Measurements from ENCODE around the gene LRFN4. TPM values are rescaled to one million over a fixed set of nuclear protein-coding genes. Genes with fewer than 3 reads are reported as not detected.

Gene LRFN4
- polyA plus RNA-seq, 3 donors, result 1.0 to 7.7 (median 1.7) TPM

DNA sequence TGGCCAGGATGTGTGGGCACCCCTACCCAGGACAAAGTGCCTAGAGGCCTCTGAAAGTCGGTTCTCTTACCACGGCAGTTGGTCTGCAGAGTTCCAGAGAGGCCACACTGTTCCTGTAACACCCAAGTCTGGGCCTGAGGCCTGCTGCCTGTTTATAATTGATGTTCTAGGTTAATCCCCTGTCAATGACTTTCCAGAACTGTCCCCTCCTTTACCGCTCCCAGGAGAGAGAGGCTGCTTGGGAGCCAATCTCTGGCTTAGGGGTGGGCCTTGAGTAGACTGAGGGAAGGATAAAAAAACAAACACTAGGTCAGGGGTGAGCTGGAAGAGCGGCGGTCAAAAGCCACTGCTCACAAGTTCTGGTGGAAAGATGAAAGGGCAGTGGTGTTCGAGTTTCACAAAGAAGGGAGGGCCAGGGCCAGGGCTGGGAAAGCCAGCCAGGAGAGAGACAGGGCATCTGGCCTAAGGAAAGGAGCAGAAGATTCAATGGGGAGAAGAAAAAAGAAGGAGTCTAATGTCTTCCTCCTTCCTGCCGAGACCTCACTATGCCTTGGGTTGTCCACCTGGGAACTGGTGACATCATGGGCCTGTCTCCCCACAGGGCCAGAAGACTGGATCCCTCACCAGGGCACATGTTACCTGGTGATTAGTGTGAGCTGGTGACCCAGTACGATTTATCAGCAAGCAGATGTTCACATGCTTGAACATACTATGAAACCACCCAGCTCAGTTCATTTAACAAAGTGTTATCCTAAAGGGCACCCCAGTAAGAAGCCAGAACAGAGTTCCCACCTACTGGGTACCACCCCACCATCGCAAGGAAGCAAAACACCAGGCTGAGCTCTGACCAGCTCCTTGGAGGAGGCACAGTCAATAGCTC, 51.1 kb downstream of the LRFN4 start:
- H3K9ac ChIP-seq (ENCODE audit: insufficient read depth, low read length, poor library complexity, severe bottlenecking), result no peak overlapping the region
- 98% methylated on average over 5 of the region's 9 CpGs for WGBS (ENCODE audit: insufficient coverage)
- peak overlapping the region in 1 of 7 donors; percentile 11 for H3K27ac Mint-ChIP-seq

DNA sequence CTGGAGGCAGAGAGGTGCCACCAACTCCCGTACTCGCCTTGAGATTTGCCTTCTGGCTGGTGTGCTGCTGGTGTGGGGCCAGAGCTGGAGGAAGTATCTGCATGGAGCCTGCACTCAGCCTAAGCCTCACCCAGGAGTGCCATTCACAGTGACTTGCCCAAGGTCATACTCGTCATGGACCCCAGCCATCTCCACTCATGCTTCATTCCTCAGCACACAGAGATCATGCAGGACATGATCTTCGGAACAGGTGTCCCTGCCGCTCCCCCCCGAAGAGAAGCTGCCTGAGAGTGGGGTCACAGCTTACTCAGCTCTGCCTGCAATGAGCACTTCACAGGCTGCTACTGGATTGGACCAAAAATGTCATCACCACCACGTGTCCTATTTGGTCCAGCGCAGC, 52.3 kb downstream of the LRFN4 start:
- no peak overlapping the region for H3K9ac ChIP-seq (ENCODE audit: insufficient read depth, low read length, poor library complexity, severe bottlenecking)
- no peaks in the 10 kb centered on the region for H3K27me3 ChIP-seq (ENCODE audit: control insufficient read depth in 2 of 2, insufficient read depth in 2 of 2, low read length in 2 of 2)
- no peak overlapping the region for H2AFZ ChIP-seq (ENCODE audit: insufficient read depth, low read depth, low read length, poor library complexity, severe bottlenecking)
- H3K36me3 ChIP-seq (replicated peaks in 1 of 2; ENCODE audit: control insufficient read depth in 1 of 2, insufficient read depth in 2 of 2, low read length in 2 of 2), result no peaks in the 10 kb centered on the region
- no peaks in the 10 kb centered on the region for H3K4me1 ChIP-seq (ENCODE audit: control insufficient read depth in 1 of 2, insufficient read depth in 2 of 2, low read length in 2 of 2)
- H3K9me3 ChIP-seq (replicated peaks in 1 of 2; ENCODE audit: control insufficient read depth in 1 of 2, insufficient read depth in 1 of 2, low read length in 2 of 2), result no peaks in the 10 kb centered on the region
- H3K9me3 Mint-ChIP-seq, result no peaks in the 10 kb centered on the region
- WGBS (ENCODE audit: insufficient coverage), result 95% methylated on average over 8 of the region's 8 CpGs
- no peak overlapping the region for H3K4me2 ChIP-seq (replicated peaks; ENCODE audit: extremely low read depth, low read length, poor library complexity, severe bottlenecking)
- H3K79me2 ChIP-seq (ENCODE audit: insufficient read depth, low read length), result no peaks in the 10 kb centered on the region
- DNase-seq, result no peak
- TF ChIP-seq, protein P1, sequence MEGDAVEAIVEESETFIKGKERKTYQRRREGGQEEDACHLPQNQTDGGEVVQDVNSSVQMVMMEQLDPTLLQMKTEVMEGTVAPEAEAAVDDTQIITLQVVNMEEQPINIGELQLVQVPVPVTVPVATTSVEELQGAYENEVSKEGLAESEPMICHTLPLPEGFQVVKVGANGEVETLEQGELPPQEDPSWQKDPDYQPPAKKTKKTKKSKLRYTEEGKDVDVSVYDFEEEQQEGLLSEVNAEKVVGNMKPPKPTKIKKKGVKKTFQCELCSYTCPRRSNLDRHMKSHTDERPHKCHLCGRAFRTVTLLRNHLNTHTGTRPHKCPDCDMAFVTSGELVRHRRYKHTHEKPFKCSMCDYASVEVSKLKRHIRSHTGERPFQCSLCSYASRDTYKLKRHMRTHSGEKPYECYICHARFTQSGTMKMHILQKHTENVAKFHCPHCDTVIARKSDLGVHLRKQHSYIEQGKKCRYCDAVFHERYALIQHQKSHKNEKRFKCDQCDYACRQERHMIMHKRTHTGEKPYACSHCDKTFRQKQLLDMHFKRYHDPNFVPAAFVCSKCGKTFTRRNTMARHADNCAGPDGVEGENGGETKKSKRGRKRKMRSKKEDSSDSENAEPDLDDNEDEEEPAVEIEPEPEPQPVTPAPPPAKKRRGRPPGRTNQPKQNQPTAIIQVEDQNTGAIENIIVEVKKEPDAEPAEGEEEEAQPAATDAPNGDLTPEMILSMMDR (IDR thresholded peaks at IDR 0.05), result no peak
- H3K27ac ChIP-seq (ENCODE audit: low read depth in 1 of 2, low read length in 2 of 2), result no peak overlapping the region
- peaks cover 0 to 6% (median 2%) of the 10 kb centered on the region in 3 donors for H3K27me3 Mint-ChIP-seq (ENCODE audit: low read depth in 3 of 3)
- H3K4me3 ChIP-seq (replicated peaks in 1 of 3; ENCODE audit: low read depth in 2 of 3, low read length in 3 of 3), result no peak overlapping the region
- no peaks in the 10 kb centered on the region for H4K20me1 ChIP-seq (ENCODE audit: insufficient read depth, low read length)
- no peak overlapping the region for H3K4me3 Mint-ChIP-seq
- H3K36me3 Mint-ChIP-seq, result no peaks in the 10 kb centered on the region
- no peaks in the 10 kb centered on the region for H3K4me1 Mint-ChIP-seq
- no peak overlapping the region for H3K27ac Mint-ChIP-seq
- intact Hi-C loops (cut with micrococcal nuclease), result no loop called here

More for the DNA sequence above, 51.1 kb downstream of the LRFN4 start:
- H2AFZ ChIP-seq (ENCODE audit: insufficient read depth, low read depth, low read length, poor library complexity, severe bottlenecking), result no peak overlapping the region
- H3K36me3 Mint-ChIP-seq, result no peaks in the 10 kb centered on the region
- TF ChIP-seq, protein P1 (IDR thresholded peaks at IDR 0.05), result no peak
- peaks cover 0 to 6% (median 3%) of the 10 kb centered on the region in 3 donors for H3K27me3 Mint-ChIP-seq (ENCODE audit: low read depth in 3 of 3)
- no peak overlapping the region for H3K4me3 ChIP-seq (replicated peaks in 1 of 3; ENCODE audit: low read depth in 2 of 3, low read length in 3 of 3)
- H3K4me1 ChIP-seq (ENCODE audit: control insufficient read depth in 1 of 2, insufficient read depth in 2 of 2, low read length in 2 of 2), result no peaks in the 10 kb centered on the region
- no peak for DNase-seq
- H3K79me2 ChIP-seq (ENCODE audit: insufficient read depth, low read length), result no peaks in the 10 kb centered on the region
- no peaks in the 10 kb centered on the region for H3K27me3 ChIP-seq (ENCODE audit: control insufficient read depth in 2 of 2, insufficient read depth in 2 of 2, low read length in 2 of 2)
- no peak overlapping the region for H3K27ac ChIP-seq (ENCODE audit: low read depth in 1 of 2, low read length in 2 of 2)
- no peaks in the 10 kb centered on the region for H3K9me3 ChIP-seq (replicated peaks in 1 of 2; ENCODE audit: control insufficient read depth in 1 of 2, insufficient read depth in 1 of 2, low read length in 2 of 2)
- intact Hi-C loops (cut with micrococcal nuclease), result no loop called here
- H3K4me1 Mint-ChIP-seq, result no peaks in the 10 kb centered on the region
- H4K20me1 ChIP-seq (ENCODE audit: insufficient read depth, low read length), result no peaks in the 10 kb centered on the region
- no peak overlapping the region for H3K4me3 Mint-ChIP-seq
- no peak overlapping the region for H3K4me2 ChIP-seq (replicated peaks; ENCODE audit: extremely low read depth, low read length, poor library complexity, severe bottlenecking)
- no peaks in the 10 kb centered on the region for H3K36me3 ChIP-seq (replicated peaks in 1 of 2; ENCODE audit: control insufficient read depth in 1 of 2, insufficient read depth in 2 of 2, low read length in 2 of 2)
- no peaks in the 10 kb centered on the region for H3K9me3 Mint-ChIP-seq
